ENCODE measurements around the gene RASSF1. TPM values are rescaled to one million over a fixed set of nuclear protein-coding genes. Genes with fewer than 3 reads are reported as not detected.
A peak's percentile ranks its signal among the peaks of the same experiment; 100 is the strongest.

The RASSF1 gene
- total and polyA plus RNA-seq, 2 of the 13 experiments (the other 11 are each of a cell fraction or from before 2014, with no cell fraction given): 10.2 to 27.5 TPM

DNA sequence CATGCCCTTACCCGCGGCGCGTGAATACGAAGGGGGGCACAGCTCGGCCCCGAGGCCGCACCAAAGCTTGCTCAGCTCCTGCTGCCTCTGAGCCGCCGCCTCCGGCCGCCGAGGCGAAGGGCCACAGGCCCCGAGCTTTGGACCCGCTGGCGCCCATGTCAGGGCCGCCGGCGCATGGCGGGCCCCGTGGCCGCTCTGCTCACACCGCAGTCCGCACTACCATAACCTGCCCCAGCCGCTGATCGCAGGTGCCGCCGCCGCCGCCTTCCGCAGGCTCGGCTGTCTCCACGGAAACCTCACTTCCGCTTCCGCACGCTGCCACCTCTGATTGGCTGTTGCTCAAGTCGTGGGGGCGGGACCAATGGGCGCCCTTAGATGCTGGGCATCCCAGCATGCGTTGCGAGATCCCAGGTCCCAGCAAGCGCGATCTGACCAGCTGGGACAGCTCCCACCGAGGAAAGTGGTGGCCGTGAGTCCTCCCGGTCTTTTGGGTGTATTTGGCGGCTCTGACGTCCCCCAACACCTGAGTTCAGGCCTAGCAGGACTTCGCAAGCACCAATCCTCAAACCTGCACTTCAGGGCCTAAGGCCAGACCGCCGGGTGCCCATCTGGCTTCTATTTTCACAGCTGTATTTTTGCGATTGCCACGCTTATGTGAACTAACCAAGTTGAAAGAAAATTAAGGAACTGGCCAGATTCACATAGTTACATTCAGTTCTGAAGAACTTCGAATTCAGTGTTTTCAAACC is 12.5 kb downstream of the RASSF1 start, which contains the start of gene TUSC2 (continued):
- TF ChIP-seq TBP (CRISPR knock-in tag; IDR thresholded peaks at IDR 0.05) (no peak; the same call in 1 of the 2 replicates), MIER3 (CRISPR knock-in tag; IDR thresholded peaks at IDR 0.05; ENCODE audit: borderline replicate concordance) (no peak; the same call in 1 of the 2 replicates), MXD1 (CRISPR knock-in tag; IDR thresholded peaks at IDR 0.05) (peak; percentile 74; the same call in 1 of the 2 replicates), ARNTL (CRISPR knock-in tag; IDR thresholded peaks at IDR 0.05) (no peak), MIXL1 (CRISPR knock-in tag; IDR thresholded peaks at IDR 0.05) (0 out of 2 replicates have a peak, but pooled peaks have one; percentile 39), ATF5 (CRISPR knock-in tag; IDR thresholded peaks at IDR 0.05; ENCODE audit: low read depth) (no peak), XRCC5 (optimal IDR thresholded peaks at IDR 0.05; ENCODE audit: low read length) (peak; percentile 17), KAT7 (CRISPR knock-in tag; IDR thresholded peaks at IDR 0.05; ENCODE audit: borderline replicate concordance) (peak; percentile 69; the same call in 1 of the 2 replicates), BRCA1 (CRISPR knock-in tag; IDR thresholded peaks at IDR 0.05) (no peak), HIVEP1 (CRISPR knock-in tag; IDR thresholded peaks at IDR 0.05) (no peak), CCDC6 (CRISPR knock-in tag; IDR thresholded peaks at IDR 0.05) (no peak; the same call in 1 of the 2 replicates), PATZ1 (CRISPR knock-in tag; IDR thresholded peaks at IDR 0.05) (0 out of 2 replicates have a peak, but pooled peaks have one; percentile 9), ZNF574 (CRISPR knock-in tag; IDR thresholded peaks at IDR 0.05) (peak; percentile 85), TBL1XR1 (IDR thresholded peaks at IDR 0.05; ENCODE audit: borderline replicate concordance, low read length, partially characterized antibody) (no peak), SP140L (CRISPR knock-in tag; IDR thresholded peaks at IDR 0.05; ENCODE audit: borderline replicate concordance) (no peak)
- TF ChIP-seq, protein P1, sequence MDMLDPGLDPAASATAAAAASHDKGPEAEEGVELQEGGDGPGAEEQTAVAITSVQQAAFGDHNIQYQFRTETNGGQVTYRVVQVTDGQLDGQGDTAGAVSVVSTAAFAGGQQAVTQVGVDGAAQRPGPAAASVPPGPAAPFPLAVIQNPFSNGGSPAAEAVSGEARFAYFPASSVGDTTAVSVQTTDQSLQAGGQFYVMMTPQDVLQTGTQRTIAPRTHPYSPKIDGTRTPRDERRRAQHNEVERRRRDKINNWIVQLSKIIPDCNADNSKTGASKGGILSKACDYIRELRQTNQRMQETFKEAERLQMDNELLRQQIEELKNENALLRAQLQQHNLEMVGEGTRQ (IDR thresholded peaks at IDR 0.05; ENCODE audit: low read depth, low read length): no peak
- TF ChIP-seq, protein P1 (CRISPR knock-in tag; IDR thresholded peaks at IDR 0.05; ENCODE audit: borderline replicate concordance): no peak
- TF ChIP-seq, protein P2, sequence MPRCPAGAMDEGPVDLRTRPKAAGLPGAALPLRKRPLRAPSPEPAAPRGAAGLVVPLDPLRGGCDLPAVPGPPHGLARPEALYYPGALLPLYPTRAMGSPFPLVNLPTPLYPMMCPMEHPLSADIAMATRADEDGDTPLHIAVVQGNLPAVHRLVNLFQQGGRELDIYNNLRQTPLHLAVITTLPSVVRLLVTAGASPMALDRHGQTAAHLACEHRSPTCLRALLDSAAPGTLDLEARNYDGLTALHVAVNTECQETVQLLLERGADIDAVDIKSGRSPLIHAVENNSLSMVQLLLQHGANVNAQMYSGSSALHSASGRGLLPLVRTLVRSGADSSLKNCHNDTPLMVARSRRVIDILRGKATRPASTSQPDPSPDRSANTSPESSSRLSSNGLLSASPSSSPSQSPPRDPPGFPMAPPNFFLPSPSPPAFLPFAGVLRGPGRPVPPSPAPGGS (CRISPR knock-in tag; IDR thresholded peaks at IDR 0.05): 0 out of 2 replicates have a peak, but pooled peaks have one; percentile 73
- TF ChIP-seq, protein P3, sequence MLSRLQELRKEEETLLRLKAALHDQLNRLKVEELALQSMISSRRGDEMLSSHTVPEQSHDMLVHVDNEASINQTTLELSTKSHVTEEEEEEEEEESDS (CRISPR knock-in tag; IDR thresholded peaks at IDR 0.05; ENCODE audit: borderline replicate concordance): no peak
